ENCODE results near the gene SAMM50. TPM values are rescaled to one million over a fixed set of nuclear protein-coding genes. Genes with fewer than 3 reads are reported as not detected.

Gene SAMM50
- total RNA-seq, 1 experiment from 2014 or later, result 40.8 TPM

GRCh38 chr22:44000123-44000522 lies 44.9 kb downstream of the SAMM50 start:
- DNase-seq (ENCODE audit: low read depth, low spot score), result no peak
- no TSS peak for BruUV-seq (replicated peaks)

More at GRCh38 chr22:44000123-44000522, 44.9 kb downstream of the SAMM50 start:
- no peak overlapping the region for H3K27ac ChIP-seq (ENCODE audit: low read depth, low read length)
- H3K4me2 ChIP-seq (ENCODE audit: low read length), result no peak overlapping the region
- H3K9me2 ChIP-seq (ENCODE audit: insufficient read depth), result no peaks in the 10 kb centered on the region
- H2AFZ ChIP-seq (ENCODE audit: low read depth, low read length, poor library complexity, severe bottlenecking), result no peak overlapping the region
- RAD21 ChIA-PET (ENCODE audit: low non-redundant PET in 1 of 2, low total read pairs in 2 of 2, uncharacterized antibody in 2 of 2, unreplicated experiment in 2 of 2), result no interaction called here
- no peaks in the 10 kb centered on the region for H3K79me2 ChIP-seq (ENCODE audit: insufficient read depth, low read length)
- H3K36me3 ChIP-seq (ENCODE audit: control insufficient read depth in 1 of 2, insufficient read depth in 2 of 2, low read length in 2 of 2), result peaks cover 3 to 8% of the 10 kb centered on the region in 2 experiments; a peak in 3 of 4 replicates
- no peaks in the 10 kb centered on the region for H3K4me1 ChIP-seq (ENCODE audit: control insufficient read depth in 1 of 2, insufficient read depth in 2 of 2, low read length in 2 of 2)
- H3K27me3 ChIP-seq (ENCODE audit: insufficient read depth, low read length), result no peaks in the 10 kb centered on the region
- POLR2A ChIA-PET, result no interaction called here
- H3K9me3 ChIP-seq (ENCODE audit: control insufficient read depth in 1 of 2, insufficient read depth in 1 of 2, low read depth in 1 of 2, low read length in 2 of 2), result no peaks in the 10 kb centered on the region
- H3K9ac ChIP-seq (ENCODE audit: low read length), result no peak overlapping the region
- intact Hi-C loops (cut with micrococcal nuclease), result no loop called here
- no peaks in the 10 kb centered on the region for H4K20me1 ChIP-seq (ENCODE audit: insufficient read depth)
- CTCF ChIA-PET, result no interaction called here
- no peak for ATAC-seq
- TF ChIP-seq EZH2phosphoT487 (IDR thresholded peaks at IDR 0.05; ENCODE audit: borderline replicate concordance) (no peak), ZBTB33 (IDR thresholded peaks at IDR 0.05; ENCODE audit: extremely low read depth, insufficient replicate concordance, low read length) (no peak), ZNF274 (IDR thresholded peaks at IDR 0.05; ENCODE audit: low read depth, low read length) (no peak), REST (IDR thresholded peaks at IDR 0.05; ENCODE audit: low read depth) (no peak), SP1 (IDR thresholded peaks at IDR 0.05; ENCODE audit: low read depth) (no peak), POLR2AphosphoS5 (IDR thresholded peaks at IDR 0.05; ENCODE audit: low read depth, low read length) (no peak), POLR2A (IDR thresholded peaks at IDR 0.05; ENCODE audit: borderline replicate concordance, extremely low read depth, insufficient read depth, insufficient read length) (no peak), JUND (IDR thresholded peaks at IDR 0.05) (no peak), CBX3 (IDR thresholded peaks at IDR 0.05; ENCODE audit: low read depth) (no peak), ATF3 (IDR thresholded peaks at IDR 0.05) (no peak)
- no peak overlapping the region for H3K4me3 ChIP-seq (replicated peaks in 1 of 2; ENCODE audit: low read depth in 1 of 2, low read length in 2 of 2)
